IMR-90 (cell line): ENCODE data around the gene IL1RAPL1. TPM values are rescaled to one million over a fixed set of nuclear protein-coding genes. Genes with fewer than 3 reads are reported as not detected.

Source experiments
- ATAC-seq: fragments of 200-7000 bp; cut with Tn5 transposase; 2 replicates; pipeline ENCODE4 v1.9.1; 2020; ENCODE audit warnings: low read depth, mild to moderate bottlenecking, moderate library complexity
- BruUV-seq: library from RNA; stranded (reverse); fragments of 400-500 nt; replicated peaks from 2 replicates; lab custom pipeline; 2021; lab: Mats Ljungman, UMichigan
- CTCF ChIA-PET: fragments of 300-600 bp; formaldehyde crosslinking; extraction: SDS; loops from one replicate; lab custom pipeline; 2021; ENCODE audit warnings: antibody characterized with exemption; lab: Yijun Ruan, JAX
- POLR2A ChIA-PET: fragments of 300-600 bp; sonication (Branson Sonifier 250); formaldehyde crosslinking; loops from one replicate; lab custom pipeline; 2022; ENCODE audit warnings: antibody characterized with exemption; ENCODE audit not compliant: unreplicated experiment; lab: Charles Lee
- DNase-seq: peaks from one replicate; pipeline ENCODE4 v3.0.0; 2013
- H2AFZ ChIP-seq: replicated peaks from 2 replicates; pipeline ENCODE3; 2013; ENCODE audit warnings: low read length, mild to moderate bottlenecking; ENCODE audit not compliant: poor library complexity
- H2AK5ac ChIP-seq: 2 replicates; pipeline ENCODE4 v1.6.1; 2013; ENCODE audit warnings: low read depth, low read length, inconsistent platforms
- H2AK9ac ChIP-seq: replicated peaks from 2 replicates; pipeline ENCODE3; 2013; ENCODE audit warnings: mild to moderate bottlenecking, low read depth, low read length, moderate library complexity; ENCODE audit not compliant: poor library complexity
- H2BK120ac ChIP-seq: 2 replicates; pipeline ENCODE4 v1.6.1; 2013; ENCODE audit warnings: low read depth, low read length, inconsistent platforms
- H2BK15ac ChIP-seq: 3 replicates; pipeline ENCODE4 v1.6.1; 2013; ENCODE audit warnings: low read depth, low read length, inconsistent platforms
- H2BK20ac ChIP-seq: 2 replicates; pipeline ENCODE4 v1.6.1; 2013; ENCODE audit warnings: low read depth, mild to moderate bottlenecking, inconsistent platforms, low read length, moderate library complexity
- H2BK5ac ChIP-seq: 2 replicates; pipeline ENCODE4 v1.6.1; 2013; ENCODE audit warnings: mild to moderate bottlenecking, low read depth, low read length, inconsistent platforms; ENCODE audit not compliant: poor library complexity, severe bottlenecking
- H3K14ac ChIP-seq: replicated peaks from 2 replicates; pipeline ENCODE4 v1.6.1; 2013; ENCODE audit warnings: low read depth, low read length, inconsistent platforms
- H3K18ac ChIP-seq: 2 replicates; pipeline ENCODE4 v1.6.1; 2013; ENCODE audit warnings: low read depth, low read length, control low read depth
- H3K23ac ChIP-seq: 2 replicates; pipeline ENCODE4 v1.6.1; 2013; ENCODE audit warnings: low read depth, low read length, inconsistent platforms
- H3K27ac ChIP-seq: 2 replicates; pipeline ENCODE4 v1.5.1; 2013; ENCODE audit warnings: mild to moderate bottlenecking, control low read depth, low read length; ENCODE audit not compliant: insufficient read depth
- H3K27me3 ChIP-seq: 2 replicates; pipeline ENCODE4 v1.6.1; 2013; ENCODE audit warnings: low read length; ENCODE audit not compliant: control insufficient read depth, insufficient read depth
- H3K36me3 ChIP-seq: 2 replicates; pipeline ENCODE4 v1.6.1; 2013; ENCODE audit warnings: low read length, mixed read lengths; ENCODE audit not compliant: control insufficient read depth, insufficient read depth
- H3K4ac ChIP-seq: 2 replicates; pipeline ENCODE4 v1.6.1; 2013; ENCODE audit warnings: low read depth, low read length, inconsistent platforms
- H3K4me1 ChIP-seq: 2 replicates; pipeline ENCODE4 v1.6.1; 2013; ENCODE audit warnings: low read length, mixed read lengths; ENCODE audit not compliant: control insufficient read depth, insufficient read depth
- H3K4me2 ChIP-seq: 2 replicates; pipeline ENCODE4 v1.6.1; 2013; ENCODE audit warnings: low read depth, mild to moderate bottlenecking, control low read depth, low read length, moderate library complexity
- H3K4me3 ChIP-seq: 2 replicates; pipeline ENCODE4 v1.5.1; 2013; ENCODE audit warnings: low read depth, mild to moderate bottlenecking, control low read depth, low read length, moderate library complexity; ENCODE audit not compliant: insufficient read depth
- H3K56ac ChIP-seq: 2 replicates; pipeline ENCODE4 v1.6.1; 2013; ENCODE audit warnings: low read length, inconsistent platforms; ENCODE audit not compliant: insufficient read depth; ENCODE audit errors: extremely low read depth
- H3K79me1 ChIP-seq, 2 experiments: 2 replicates each; pipeline ENCODE4 v1.6.1; 2013; ENCODE audit warnings: low read length in 2 of 2, inconsistent platforms in 1 of 2, low read depth in 1 of 2
- H3K9ac ChIP-seq: 2 replicates; pipeline ENCODE4 v1.6.1; 2013; ENCODE audit warnings: low read depth, low read length, control low read depth
- H3K9me1 ChIP-seq: 2 replicates; pipeline ENCODE4 v1.6.1; 2013; ENCODE audit warnings: low read length, inconsistent platforms; ENCODE audit not compliant: insufficient read depth
- H3K9me3 ChIP-seq: 2 replicates; pipeline ENCODE4 v1.6.1; 2013; ENCODE audit warnings: low read length; ENCODE audit not compliant: control insufficient read depth, insufficient read depth
- H4K20me1 ChIP-seq: 2 replicates; pipeline ENCODE4 v1.6.1; 2013; ENCODE audit warnings: low read length, inconsistent platforms; ENCODE audit not compliant: insufficient read depth
- H4K5ac ChIP-seq: 2 replicates; pipeline ENCODE4 v1.6.1; 2013; ENCODE audit warnings: mild to moderate bottlenecking, low read depth, low read length, control low read depth
- H4K8ac ChIP-seq, 2 experiments: 2 replicates each; pipeline ENCODE4 v1.6.1; 2013; ENCODE audit warnings: low read depth in 2 of 2, low read length in 2 of 2, control low read depth in 1 of 2, inconsistent platforms in 1 of 2
- H4K91ac ChIP-seq: 2 replicates; pipeline ENCODE4 v1.6.1; 2013; ENCODE audit warnings: low read depth, low read length, inconsistent platforms; ENCODE audit not compliant: insufficient read depth
- BHLHE40 ChIP-seq: fragments of 150-350 bp; IDR thresholded peaks from 2 replicates; pipeline ENCODE4 v1.6.1; 2016; ENCODE audit warnings: mild to moderate bottlenecking, low read depth, low read length
- CEBPB ChIP-seq: IDR thresholded peaks from 2 replicates; pipeline ENCODE4 v1.6.1; 2012; ENCODE audit warnings: low read depth, low read length, improper control_type of control experiment
- CHD1 ChIP-seq: IDR thresholded peaks from 2 replicates; pipeline ENCODE4 v1.6.1; 2012; ENCODE audit warnings: low read depth, low read length, improper control_type of control experiment
- CTCF ChIP-seq: conservative IDR thresholded peaks from 2 replicates; pipeline ENCODE4 v1.5.1; 2012; ENCODE audit warnings: mild to moderate bottlenecking, low read depth, low read length, improper control_type of control experiment
- ELK1 ChIP-seq: fragments of 150-350 bp; IDR thresholded peaks from 2 replicates; pipeline ENCODE4 v1.6.1; 2016; ENCODE audit warnings: low read depth, mild to moderate bottlenecking, low read length, moderate library complexity, borderline replicate concordance
- FOS ChIP-seq: fragments of 150-350 bp; IDR thresholded peaks from 2 replicates; pipeline ENCODE4 v1.6.1; 2016; ENCODE audit warnings: low read depth, low read length
- MAFK ChIP-seq: IDR thresholded peaks from 2 replicates; pipeline ENCODE4 v1.6.1; 2012; ENCODE audit warnings: low read depth, low read length, improper control_type of control experiment
- MAZ ChIP-seq: IDR thresholded peaks from 2 replicates; pipeline ENCODE4 v1.6.1; 2012; ENCODE audit warnings: low read depth, mild to moderate bottlenecking, low read length, improper control_type of control experiment, moderate library complexity, borderline replicate concordance
- MXI1 ChIP-seq: IDR thresholded peaks from 2 replicates; pipeline ENCODE4 v1.6.1; 2012; ENCODE audit warnings: low read depth, mild to moderate bottlenecking, low read length, moderate library complexity, borderline replicate concordance
- NFE2L2 ChIP-seq: fragments of 150-350 bp; IDR thresholded peaks from 2 replicates; pipeline ENCODE4 v1.6.1; 2016; ENCODE audit warnings: low read depth, mild to moderate bottlenecking, low read length
- POLR2A ChIP-seq: IDR thresholded peaks from 2 replicates; pipeline ENCODE4 v1.6.1; 2012; ENCODE audit warnings: mild to moderate bottlenecking, low read depth, low read length
- RAD21 ChIP-seq: IDR thresholded peaks from 2 replicates; pipeline ENCODE4 v1.6.1; 2012; ENCODE audit warnings: low read length, improper control_type of control experiment
- RCOR1 ChIP-seq: IDR thresholded peaks from 2 replicates; pipeline ENCODE4 v1.6.1; 2012; ENCODE audit warnings: mild to moderate bottlenecking, low read length, improper control_type of control experiment; ENCODE audit not compliant: insufficient replicate concordance
- RFX5 ChIP-seq: IDR thresholded peaks from 2 replicates; pipeline ENCODE4 v1.8.0; 2012; ENCODE audit warnings: low read depth, mild to moderate bottlenecking, low read length, moderate library complexity
- SMC3 ChIP-seq: fragments of 150-350 bp; IDR thresholded peaks from 2 replicates; pipeline ENCODE4 v1.6.1; 2016; ENCODE audit warnings: low read depth, mild to moderate bottlenecking, antibody characterized with exemption, low read length, moderate library complexity
- USF2 ChIP-seq: fragments of 150-350 bp; IDR thresholded peaks from 2 replicates; pipeline ENCODE4 v1.6.1; 2017; ENCODE audit warnings: mild to moderate bottlenecking, antibody characterized with exemption, low read length, low read depth
- WGBS, 2 experiments: methylation state at CpG; one replicate each; pipeline versions ENCODE4 v1.1.5 to v1.1.7; 2013; ENCODE audit warnings: missing lambda C conversion rate in 2 of 2; ENCODE audit not compliant: insufficient read length in 1 of 2; ENCODE audit errors: extremely low coverage in 2 of 2; 5-methylcytosine and 5-hydroxymethylcytosine counted together
- dilution Hi-C: fragments of 300-500 bp; cut with HindIII; formaldehyde crosslinking; loops from one replicate; pipeline ENCODE4 v1.14.3; 2018; ENCODE audit warnings: low sequenced_read_pairs; ENCODE audit not compliant: unreplicated experiment
- in situ Hi-C: fragments of 300-500 bp; cut with MboI; formaldehyde crosslinking; loops from 3 replicates; pipeline ENCODE4 v1.14.3; 2019; ENCODE audit warnings: low sequenced_read_pairs, inconsistent platforms, mixed read lengths
- intact Hi-C: fragments of 100-400 bp; cut with micrococcal nuclease; formaldehyde crosslinking; loops from 2 replicates; pipeline ENCODE4 v1.10.0; 2022
- polyA plus RNA-seq, 3 experiments: library from polyadenylated mRNA; depleted of rRNA; stranded (reverse); fragments of >200 nt; gene quantifications; 2 replicates each; pipeline ENCODE4 v1.2.3, GENCODE V29; 2012; ENCODE audit warnings: low replicate concordance in 1 of 3
- total RNA-seq: library from RNA; depleted of rRNA; stranded (reverse); fragments of >200 nt; gene quantifications from 2 replicates; pipeline ENCODE4 v1.2.3, GENCODE V29; 2012

The IL1RAPL1 gene
- total and polyA plus RNA-seq, 2 of the 4 experiments (the other 2 are of a cell fraction) = 1.5 to 9.0 TPM

- Histone ChIP-seq H2BK15ac (no peak overlapping the region), H3K4me1 (no peaks in the 10 kb centered on the region), H3K9me1 (no peaks in the 10 kb centered on the region), H3K23ac (no peak overlapping the region), H4K91ac (no peak overlapping the region), H2AK5ac (no peak overlapping the region), H3K79me1 (no peaks in the 10 kb centered on the region), H3K56ac (no peak overlapping the region), H3K36me3 (no peaks in the 10 kb centered on the region), H3K9ac (no peak overlapping the region), H3K27me3 (no peaks in the 10 kb centered on the region), H4K20me1 (no peaks in the 10 kb centered on the region), H2AFZ (no peak overlapping the region), H3K18ac (no peak overlapping the region), H2BK5ac (no peak overlapping the region), H2BK120ac (no peak overlapping the region), H3K4me3 (no peak overlapping the region), H4K5ac (no peak overlapping the region), H2AK9ac (no peak overlapping the region), H3K27ac (no peak overlapping the region), H4K8ac (no peak overlapping the region), H3K4me2 (no peak overlapping the region), H3K14ac (no peak overlapping the region), H3K4ac (no peak overlapping the region), H3K9me3 (no peaks in the 10 kb centered on the region), H2BK20ac (no peak overlapping the region)
- ChIA-PET POLR2A (no interaction called here), CTCF (no interaction called here)
- BruUV-seq = no TSS peak
- ATAC-seq (no peak), DNase-seq (peak; percentile 25)
- no peak for TF ChIP-seq RAD21
- no peak for TF ChIP-seq MXI1
- no peak for TF ChIP-seq RCOR1
- TF ChIP-seq POLR2A = no peak
- TF ChIP-seq CEBPB = no peak
- TF ChIP-seq RFX5 = no peak
- TF ChIP-seq MAFK = no peak
- no peak for TF ChIP-seq ELK1
- TF ChIP-seq MAZ = no peak
- TF ChIP-seq NFE2L2 = no peak
- TF ChIP-seq CTCF = no peak
- TF ChIP-seq BHLHE40 = no peak
- no peak for TF ChIP-seq USF2
- TF ChIP-seq SMC3 = no peak
- no peak for TF ChIP-seq FOS
- TF ChIP-seq CHD1 = no peak
- dilution Hi-C loops (no loop called here), intact Hi-C loops (no loop called here), in situ Hi-C loops (no loop called here)
- no CpG with 5 or more reads among the region's 2 CpGs for WGBS, 2 experiments
These were observed 334.9 kb downstream of the IL1RAPL1 start for GRCh38 chrX:28922106-28922505.
